ENCODE data around the gene CCM2L.
A peak's percentile ranks its signal among the peaks of the same experiment; 100 is the strongest.
"Not testable (repeated sequence)": the region's sequence is repeated elsewhere in the genome, so short reads cannot be mapped to it uniquely, and the experiment has no call there.

The CCM2L gene

GRCh38 chr20:32031007-32031958, 21.0 kb downstream of the CCM2L start:
- peak; percentile 18 to 52 (median 39) for DNase-seq

DNA sequence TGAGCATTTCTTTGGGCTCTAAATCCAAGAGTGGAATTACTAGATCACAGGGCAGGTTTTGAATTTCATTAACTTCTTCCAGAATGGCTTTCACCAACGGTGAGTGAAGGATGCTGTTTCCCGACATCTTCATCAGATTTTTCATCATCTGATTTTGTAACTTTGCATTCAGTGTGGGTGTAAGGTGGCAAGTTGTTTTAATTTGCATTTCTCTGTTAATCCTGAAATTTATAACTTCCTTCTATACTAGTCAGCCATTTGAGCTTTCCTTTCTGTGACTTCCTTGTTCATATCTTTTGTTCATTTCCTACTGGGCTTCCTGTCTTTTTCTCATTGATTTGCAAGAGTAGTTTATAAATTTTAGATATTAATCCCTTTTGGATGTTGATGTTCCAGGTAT, 23.1 kb downstream of the CCM2L start:
- DNase-seq: no peak

DNA sequence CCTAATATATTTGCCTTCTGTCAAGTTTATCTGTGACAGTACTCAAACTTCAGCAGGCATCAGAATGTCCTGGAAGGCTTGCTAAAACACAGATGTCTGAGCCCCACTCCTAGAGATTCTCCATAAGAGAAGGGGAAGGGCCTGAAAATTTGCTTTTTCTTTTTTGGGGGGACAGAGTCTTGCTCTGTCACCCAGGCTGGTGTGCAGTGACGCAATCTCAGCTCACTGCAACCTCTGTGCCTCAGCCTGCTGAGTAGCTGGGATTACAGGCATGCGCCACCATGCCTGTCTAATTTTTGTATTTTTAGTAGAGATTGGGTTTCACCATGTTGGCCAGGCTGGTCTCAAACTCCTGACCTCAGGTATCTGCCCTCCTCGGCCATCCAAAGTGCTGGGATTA, 23.5 kb downstream of the CCM2L start:
- not testable (repeated sequence) for DNase-seq

DNA sequence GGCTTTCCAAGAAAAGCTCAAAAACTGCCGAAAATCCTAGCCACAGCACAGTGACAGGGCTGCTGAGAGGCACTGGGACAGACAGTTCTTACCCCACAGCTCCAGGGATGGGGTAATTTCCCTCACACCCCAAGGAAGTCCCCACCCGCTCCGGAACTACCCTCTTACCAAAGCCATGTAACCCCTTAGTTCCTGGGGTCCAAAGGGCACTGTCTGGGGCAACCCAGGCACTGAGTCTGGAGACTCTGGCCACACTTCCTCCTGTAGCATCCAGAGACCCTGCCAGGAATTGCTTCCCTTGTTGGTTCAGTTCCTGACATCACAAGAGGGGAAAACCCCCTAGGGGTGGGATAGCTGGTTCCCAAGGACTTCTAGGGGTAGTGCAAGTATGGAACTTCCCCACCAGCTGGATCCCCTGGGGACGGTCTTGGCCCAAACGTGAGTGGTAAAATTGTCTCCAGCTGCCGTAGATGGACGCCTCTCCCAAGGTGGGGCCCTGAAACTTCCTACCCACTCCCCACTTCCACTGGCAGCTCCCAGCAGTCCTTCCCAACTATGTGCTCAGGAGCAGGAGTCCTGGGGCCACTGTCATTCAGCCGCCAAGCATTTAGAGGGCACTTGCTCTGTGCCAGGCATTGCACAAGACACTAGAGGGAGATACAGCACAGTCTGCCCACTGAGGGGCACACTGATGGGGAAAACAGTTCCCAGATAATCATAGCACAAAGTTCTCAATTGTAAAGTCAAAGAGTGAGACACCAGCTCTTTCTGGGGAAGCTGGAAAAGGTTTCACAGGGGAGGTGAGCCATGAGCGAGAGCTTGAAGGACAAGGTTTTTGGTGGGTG, 24.6 kb downstream of the CCM2L start:
- DNase-seq: no peak

- no peak for DNase-seq
Observed at GRCh38 chr20:32035426-32035779, 25.2 kb downstream of the CCM2L start.

- DNase-seq: no peak
Observed at GRCh38 chr20:32036252-32036651, 26.0 kb downstream of the CCM2L start.

GRCh38 chr20:32036716-32037485, 26.7 kb downstream of the CCM2L start:
- DNase-seq: no peak

GRCh38 chr20:32037929-32038328, 27.7 kb downstream of the CCM2L start:
- DNase-seq: no peak

- DNase-seq: no peak
Observed at GRCh38 chr20:32040142-32040953, 30.1 kb downstream of the CCM2L start.

GRCh38 chr20:32045999-32046398, 35.8 kb downstream of the CCM2L start:
- no peak for DNase-seq

DNA sequence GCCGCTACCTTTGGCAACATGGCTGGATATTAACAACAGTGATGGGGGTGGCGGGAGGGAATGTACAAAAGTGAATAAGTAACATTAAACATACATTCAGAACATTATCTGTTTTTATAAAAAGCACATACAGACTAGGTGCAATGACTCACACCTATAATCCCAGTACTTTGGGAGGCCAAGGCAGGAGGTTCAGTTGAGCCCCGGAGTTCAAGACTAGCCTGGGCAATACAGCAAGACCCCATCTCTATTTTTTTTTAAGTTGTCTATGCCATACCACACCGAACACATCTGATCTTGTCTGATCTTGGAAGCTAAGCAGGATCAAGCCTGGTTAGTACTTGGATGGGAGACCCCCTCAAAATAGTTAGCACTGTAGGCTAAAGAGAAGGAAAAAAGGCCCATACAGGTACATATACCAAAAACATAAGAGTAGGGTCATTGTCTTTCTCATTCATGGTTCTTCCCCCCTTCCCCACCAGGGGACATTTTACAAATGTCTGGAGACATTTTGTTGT, 40.1 kb downstream of the CCM2L start:
- DNase-seq: no peak

DNA sequence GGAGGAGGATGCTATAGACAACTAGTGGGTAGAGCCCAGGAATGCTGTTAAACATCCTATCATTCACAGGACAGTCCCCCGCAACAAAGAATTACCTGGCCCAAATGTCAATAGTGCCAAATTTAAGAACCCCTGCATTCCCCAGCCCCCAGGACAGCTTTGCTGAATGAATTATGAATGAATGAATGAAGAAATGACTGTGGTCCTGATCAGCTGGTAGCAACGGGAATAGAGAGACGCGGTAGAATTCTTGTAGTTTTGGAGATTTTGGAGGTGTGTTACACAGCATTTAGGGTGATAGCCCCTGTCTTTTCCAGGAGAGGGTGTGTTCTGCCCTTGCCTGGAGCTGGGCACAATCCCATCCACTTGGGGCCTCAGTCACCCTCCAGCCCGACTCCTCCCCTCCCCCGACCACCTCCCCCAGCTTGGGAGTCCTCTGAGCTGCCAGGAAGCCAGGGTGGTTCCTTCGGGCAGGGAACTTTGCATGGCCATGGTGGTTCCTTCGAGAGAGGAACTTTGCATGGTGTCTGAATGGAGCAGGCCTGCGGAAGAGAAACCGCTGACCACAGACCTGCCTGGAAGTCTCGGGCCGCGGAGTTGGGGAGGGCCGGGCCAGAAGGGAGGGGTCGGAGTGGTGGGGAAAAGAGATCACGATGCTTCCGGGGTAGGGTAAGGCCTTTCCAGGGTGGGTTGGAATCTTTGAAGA, 40.8 kb downstream of the CCM2L start:
- no peak for DNase-seq

DNA sequence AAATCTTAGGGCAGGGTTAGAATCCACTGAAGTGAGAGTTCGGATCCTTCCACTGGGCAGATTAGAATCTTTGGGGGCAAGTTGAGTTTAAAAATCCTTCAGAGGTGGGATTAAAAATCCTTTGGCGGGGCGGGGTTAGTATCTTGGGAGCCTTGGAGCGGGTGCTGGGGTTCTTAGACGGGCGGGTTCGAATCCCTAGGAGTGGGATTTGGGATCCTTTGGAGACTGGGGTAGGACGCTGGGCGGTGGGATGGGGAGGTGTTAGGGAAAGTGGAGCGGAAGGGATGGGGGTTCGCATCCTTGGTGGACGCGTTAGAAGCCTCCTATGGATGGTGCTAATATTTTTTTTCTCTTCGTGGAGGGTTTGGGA, 41.5 kb downstream of the CCM2L start:
- DNase-seq: no peak

- no peak for DNase-seq
Observed at GRCh38 chr20:32052090-32052777, 42.0 kb downstream of the CCM2L start, which contains the start of gene HCK. Gene HCK (plus strand): TSS chr20:32052242.

DNA sequence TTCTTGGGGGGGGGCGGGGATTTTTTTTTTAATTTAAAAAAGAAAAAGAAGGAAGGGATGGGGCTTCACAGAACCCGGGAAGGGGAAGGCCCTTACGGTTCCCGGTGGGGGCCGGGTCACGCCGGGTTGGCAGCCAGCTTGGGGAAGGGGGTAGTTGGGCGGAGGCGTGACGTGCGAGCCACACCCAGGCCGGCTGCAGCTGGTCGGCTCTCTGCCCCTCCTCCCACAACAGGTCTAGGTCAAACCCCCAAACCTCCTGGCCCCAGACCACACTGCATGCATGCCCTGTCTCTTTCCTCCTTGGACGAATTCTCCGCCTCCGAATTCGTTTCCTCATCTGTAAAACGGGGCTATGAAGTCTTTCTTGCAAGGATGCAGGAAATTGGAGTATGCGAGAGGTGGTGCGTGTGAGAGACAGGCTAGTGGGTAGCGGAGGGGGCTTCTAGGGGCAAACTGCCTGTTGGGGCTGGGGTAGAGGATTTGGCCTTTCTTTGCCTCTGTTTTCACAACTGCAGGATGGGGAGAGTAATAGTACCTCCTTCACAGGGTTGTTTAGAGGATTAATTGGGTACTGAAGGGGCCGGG, 42.6 kb downstream of the CCM2L start:
- DNase-seq: no peak

DNA sequence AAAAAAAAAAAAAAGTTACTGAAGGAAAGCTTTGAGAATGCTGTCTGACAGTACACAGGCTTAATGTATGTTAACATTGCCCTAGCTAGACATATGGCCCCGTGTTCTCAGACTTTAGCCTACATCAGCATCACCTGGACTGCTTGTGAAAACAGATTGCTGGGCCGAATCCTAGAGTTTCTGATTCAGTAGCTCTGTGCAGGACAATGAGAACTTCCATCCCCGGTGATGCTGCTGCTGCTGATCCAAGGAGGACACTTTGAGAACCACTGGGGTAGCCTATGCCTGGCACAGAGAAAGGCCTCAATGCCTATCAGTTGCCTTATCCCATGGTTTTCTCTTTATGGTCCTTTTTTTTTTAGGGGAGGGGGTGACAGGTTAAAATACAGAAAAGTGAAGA, 43.4 kb downstream of the CCM2L start:
- DNase-seq: no peak

DNA sequence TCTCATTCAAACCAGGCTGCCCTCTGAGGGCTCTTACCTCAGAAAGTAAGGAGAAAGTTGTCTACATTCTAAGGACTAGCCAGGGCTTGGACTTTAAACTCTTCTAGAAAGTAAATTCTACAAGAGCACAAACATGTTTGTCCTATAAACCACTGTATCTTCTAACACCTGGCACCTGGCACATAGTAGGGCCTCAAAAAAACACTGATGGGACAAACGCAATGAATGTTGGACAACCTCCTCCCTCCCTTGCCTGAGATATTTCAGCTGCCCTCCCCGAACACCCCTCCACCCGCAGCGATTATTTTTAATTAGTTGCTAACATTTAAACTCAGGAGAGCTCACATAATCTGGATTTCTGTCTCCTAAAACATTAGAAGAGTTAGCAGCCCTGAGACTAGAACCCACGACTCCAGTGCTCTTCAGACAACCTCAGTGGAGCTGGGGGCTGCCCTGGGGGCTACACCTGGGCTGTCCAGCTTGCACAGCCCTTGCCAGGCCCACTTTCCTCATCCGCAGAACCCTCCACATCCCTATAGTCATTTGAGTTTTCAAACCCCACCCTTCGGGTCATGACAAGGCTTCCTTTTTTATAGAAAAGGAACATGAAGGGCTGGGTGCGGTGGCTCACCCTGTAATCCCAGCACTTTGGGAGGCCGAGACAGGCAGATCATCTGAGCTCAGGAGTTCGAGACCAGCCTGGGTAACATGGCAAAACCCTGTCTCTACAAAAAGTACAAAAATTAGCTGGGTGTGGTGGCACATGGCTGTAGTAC, 46.7 kb downstream of the CCM2L start:
- DNase-seq: no peak

GRCh38 chr20:32057656-32058184, 47.5 kb downstream of the CCM2L start:
- DNase-seq: no peak

- DNase-seq: no peak
Observed at GRCh38 chr20:32059189-32059588, 49.0 kb downstream of the CCM2L start.

Measured in T-helper 2 cell (primary cell).